ENCODE results near the gene SEMA3C.
A peak's percentile ranks its signal among the peaks of the same experiment; 100 is the strongest.

SEMA3C gene

GRCh38 chr7:80833289-80834268, 85.3 kb downstream of the SEMA3C start (continued):
- TF ChIP-seq, protein P1, sequence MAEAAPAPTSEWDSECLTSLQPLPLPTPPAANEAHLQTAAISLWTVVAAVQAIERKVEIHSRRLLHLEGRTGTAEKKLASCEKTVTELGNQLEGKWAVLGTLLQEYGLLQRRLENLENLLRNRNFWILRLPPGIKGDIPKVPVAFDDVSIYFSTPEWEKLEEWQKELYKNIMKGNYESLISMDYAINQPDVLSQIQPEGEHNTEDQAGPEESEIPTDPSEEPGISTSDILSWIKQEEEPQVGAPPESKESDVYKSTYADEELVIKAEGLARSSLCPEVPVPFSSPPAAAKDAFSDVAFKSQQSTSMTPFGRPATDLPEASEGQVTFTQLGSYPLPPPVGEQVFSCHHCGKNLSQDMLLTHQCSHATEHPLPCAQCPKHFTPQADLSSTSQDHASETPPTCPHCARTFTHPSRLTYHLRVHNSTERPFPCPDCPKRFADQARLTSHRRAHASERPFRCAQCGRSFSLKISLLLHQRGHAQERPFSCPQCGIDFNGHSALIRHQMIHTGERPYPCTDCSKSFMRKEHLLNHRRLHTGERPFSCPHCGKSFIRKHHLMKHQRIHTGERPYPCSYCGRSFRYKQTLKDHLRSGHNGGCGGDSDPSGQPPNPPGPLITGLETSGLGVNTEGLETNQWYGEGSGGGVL (tag by site-specific recombination; IDR thresholded peaks at IDR 0.05), result no peak
- TF ChIP-seq ZNF184 (tag by site-specific recombination; IDR thresholded peaks at IDR 0.05) (no peak), KLF7 (tag by site-specific recombination; IDR thresholded peaks at IDR 0.05; ENCODE audit: borderline replicate concordance) (no peak), ZNF514 (tag by site-specific recombination; IDR thresholded peaks at IDR 0.05) (no peak), SALL2 (tag by site-specific recombination; IDR thresholded peaks at IDR 0.05; ENCODE audit: borderline replicate concordance) (no peak), ZNF2 (tag by site-specific recombination; IDR thresholded peaks at IDR 0.05) (0 out of 2 replicates have a peak, but pooled peaks have one; percentile 32), ZBTB44 (tag by site-specific recombination; IDR thresholded peaks at IDR 0.05) (peak; percentile 37; the same call in 1 of the 2 replicates), PBX3 (CRISPR knock-in tag; IDR thresholded peaks at IDR 0.05) (no peak), ZNF473 (tag by site-specific recombination; IDR thresholded peaks at IDR 0.05) (no peak), ZNF768 (tag by site-specific recombination; IDR thresholded peaks at IDR 0.05) (no peak), ZNF280D (tag by site-specific recombination; IDR thresholded peaks at IDR 0.05) (no peak), ZNF561 (tag by site-specific recombination; IDR thresholded peaks at IDR 0.05; ENCODE audit: borderline replicate concordance) (no peak), REPIN1 (tag by site-specific recombination; IDR thresholded peaks at IDR 0.05; ENCODE audit: low read depth) (no peak), ZNF404 (tag by site-specific recombination; IDR thresholded peaks at IDR 0.05) (no peak), SP2 (tag by site-specific recombination; IDR thresholded peaks at IDR 0.05) (peak; percentile 21; the same call in 1 of the 2 replicates), ZNF48 (tag by site-specific recombination; IDR thresholded peaks at IDR 0.05) (no peak), MEIS1 (CRISPR knock-in tag; IDR thresholded peaks at IDR 0.05; ENCODE audit: borderline replicate concordance) (no peak; the same call in 1 of the 2 replicates), ZSCAN23 (tag by site-specific recombination; IDR thresholded peaks at IDR 0.05) (no peak), ZNF792 (tag by site-specific recombination; IDR thresholded peaks at IDR 0.05) (no peak), ZNF510 (tag by site-specific recombination; IDR thresholded peaks at IDR 0.05; ENCODE audit: insufficient replicate concordance) (no peak), ZNF707 (tag by site-specific recombination; IDR thresholded peaks at IDR 0.05) (no peak), TCF7L2 (IDR thresholded peaks at IDR 0.05; ENCODE audit: borderline replicate concordance, low read depth, low read length) (no peak), RBAK (tag by site-specific recombination; IDR thresholded peaks at IDR 0.05) (no peak), ZNF341 (tag by site-specific recombination; IDR thresholded peaks at IDR 0.05; ENCODE audit: low read depth) (no peak), ZNF391 (tag by site-specific recombination; IDR thresholded peaks at IDR 0.05; ENCODE audit: borderline replicate concordance, low read depth) (peak; percentile 51; the same call in 1 of the 2 replicates), ZBTB7A (tag by site-specific recombination; IDR thresholded peaks at IDR 0.05; ENCODE audit: low read depth) (no peak)
- TF ChIP-seq, protein P2, sequence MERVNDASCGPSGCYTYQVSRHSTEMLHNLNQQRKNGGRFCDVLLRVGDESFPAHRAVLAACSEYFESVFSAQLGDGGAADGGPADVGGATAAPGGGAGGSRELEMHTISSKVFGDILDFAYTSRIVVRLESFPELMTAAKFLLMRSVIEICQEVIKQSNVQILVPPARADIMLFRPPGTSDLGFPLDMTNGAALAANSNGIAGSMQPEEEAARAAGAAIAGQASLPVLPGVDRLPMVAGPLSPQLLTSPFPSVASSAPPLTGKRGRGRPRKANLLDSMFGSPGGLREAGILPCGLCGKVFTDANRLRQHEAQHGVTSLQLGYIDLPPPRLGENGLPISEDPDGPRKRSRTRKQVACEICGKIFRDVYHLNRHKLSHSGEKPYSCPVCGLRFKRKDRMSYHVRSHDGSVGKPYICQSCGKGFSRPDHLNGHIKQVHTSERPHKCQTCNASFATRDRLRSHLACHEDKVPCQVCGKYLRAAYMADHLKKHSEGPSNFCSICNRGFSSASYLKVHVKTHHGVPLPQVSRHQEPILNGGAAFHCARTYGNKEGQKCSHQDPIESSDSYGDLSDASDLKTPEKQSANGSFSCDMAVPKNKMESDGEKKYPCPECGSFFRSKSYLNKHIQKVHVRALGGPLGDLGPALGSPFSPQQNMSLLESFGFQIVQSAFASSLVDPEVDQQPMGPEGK (tag by site-specific recombination; IDR thresholded peaks at IDR 0.05), result peak; percentile 47; the same call in 1 of the 2 replicates
- TF ChIP-seq, protein P3, sequence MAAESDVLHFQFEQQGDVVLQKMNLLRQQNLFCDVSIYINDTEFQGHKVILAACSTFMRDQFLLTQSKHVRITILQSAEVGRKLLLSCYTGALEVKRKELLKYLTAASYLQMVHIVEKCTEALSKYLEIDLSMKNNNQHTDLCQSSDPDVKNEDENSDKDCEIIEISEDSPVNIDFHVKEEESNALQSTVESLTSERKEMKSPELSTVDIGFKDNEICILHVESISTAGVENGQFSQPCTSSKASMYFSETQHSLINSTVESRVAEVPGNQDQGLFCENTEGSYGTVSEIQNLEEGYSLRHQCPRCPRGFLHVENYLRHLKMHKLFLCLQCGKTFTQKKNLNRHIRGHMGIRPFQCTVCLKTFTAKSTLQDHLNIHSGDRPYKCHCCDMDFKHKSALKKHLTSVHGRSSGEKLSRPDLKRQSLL (tag by site-specific recombination; IDR thresholded peaks at IDR 0.05), result no peak
